ENCODE results near the gene LPAR6. TPM values are rescaled to one million over a fixed set of nuclear protein-coding genes. Genes with fewer than 3 reads are reported as not detected.
A peak's percentile ranks its signal among the peaks of the same experiment; 100 is the strongest.
"Not testable (repeated sequence)": the region's sequence is repeated elsewhere in the genome, so short reads cannot be mapped to it uniquely, and the experiment has no call there.

Gene LPAR6
- 10 to 100 TPM; 37.9 to 50.6 (median 41.3) TPM for polyA plus RNA-seq (ENCODE audit: insufficient read length in 3 of 3)
- long read RNA-seq, donor 1, partial matches to known transcripts: 0 of 1 reads
- long read RNA-seq, donor 1, other reads (novel, unspliced or antisense): 0 of 1 reads
- long read RNA-seq, donor 2, partial matches to known transcripts: 20 of 22 reads
- long read RNA-seq, donor 2, other reads (novel, unspliced or antisense): 0 of 22 reads
- long read RNA-seq, donor 3: 0 reads
- long read RNA-seq, donor 4, partial matches to known transcripts: 17 of 18 reads
- long read RNA-seq, donor 4, other reads (novel, unspliced or antisense): 0 of 18 reads
- long read RNA-seq, donor 5: 0 reads
- long read RNA-seq, donor 6: 0 reads
- long read RNA-seq, donor 7, transcript LPAR6-208 (2 exons, 534 nt): major isoform, 5 of 10 reads
- long read RNA-seq, donor 7, partial matches to known transcripts: 5 of 10 reads
- long read RNA-seq, donor 7, other reads (novel, unspliced or antisense): 0 of 10 reads
- long read RNA-seq, donor 8: 0 reads
- long read RNA-seq, donor 9: 0 reads
- long read RNA-seq, donor 10: 0 reads
- long read RNA-seq, donor 11, partial matches to known transcripts: 24 of 25 reads
- long read RNA-seq, donor 11, other reads (novel, unspliced or antisense): 0 of 25 reads
- long read RNA-seq, donor 12, partial matches to known transcripts: 16 of 17 reads
- long read RNA-seq, donor 12, other reads (novel, unspliced or antisense): 0 of 17 reads
- long read RNA-seq, donor 13: 0 reads
- long read RNA-seq, donor 14, partial matches to known transcripts: 0 of 1 reads
- long read RNA-seq, donor 14, other reads (novel, unspliced or antisense): 0 of 1 reads
- long read RNA-seq, donor 15, partial matches to known transcripts: 18 of 18 reads
- long read RNA-seq, donor 15, other reads (novel, unspliced or antisense): 0 of 18 reads
- long read RNA-seq, donor 16, partial matches to known transcripts: 265 of 269 reads
- long read RNA-seq, donor 16, other reads (novel, unspliced or antisense): 0 of 269 reads

GRCh38 chr13:48412881-48413351 is at the start of gene LPAR6:
LPAR6 (minus strand) TSS chr13:48413113; CDS start chr13:48412423, 690 bp downstream.
- DNase-seq (ENCODE audit: extremely low read depth in 1 of 11, low read depth in 9 of 11, low spot score in 4 of 11): peak in 4 of 11 donors; percentile 55 to 72 (median 68)

- no peak for DNase-seq (ENCODE audit: extremely low read depth in 1 of 11, low read depth in 9 of 11, low spot score in 4 of 11)
Measured at GRCh38 chr13:48457578-48458242, 44.8 kb upstream of the LPAR6 start.

- DNase-seq (ENCODE audit: extremely low read depth in 1 of 11, low read depth in 9 of 11, low spot score in 4 of 11): no peak
Measured at GRCh38 chr13:48456546-48456945, 43.6 kb upstream of the LPAR6 start.

GRCh38 chr13:48451196-48451595 is 38.3 kb upstream of the LPAR6 start:
- DNase-seq (ENCODE audit: extremely low read depth in 1 of 11, low read depth in 9 of 11, low spot score in 4 of 11): not testable (repeated sequence)

GRCh38 chr13:48449656-48450055 is 36.7 kb upstream of the LPAR6 start:
- no peak for DNase-seq (ENCODE audit: extremely low read depth in 1 of 11, low read depth in 9 of 11, low spot score in 4 of 11)

- no peak for DNase-seq (ENCODE audit: extremely low read depth in 1 of 11, low read depth in 9 of 11, low spot score in 4 of 11)
Measured at GRCh38 chr13:48448959-48449614, 36.2 kb upstream of the LPAR6 start.

- DNase-seq (ENCODE audit: extremely low read depth in 1 of 11, low read depth in 9 of 11, low spot score in 4 of 11): no peak
Measured at GRCh38 chr13:48448285-48448958, 35.5 kb upstream of the LPAR6 start.

- no peak for DNase-seq (ENCODE audit: extremely low read depth in 1 of 11, low read depth in 9 of 11, low spot score in 4 of 11)
Measured at GRCh38 chr13:48446464-48446863, 33.6 kb upstream of the LPAR6 start.

GRCh38 chr13:48443442-48444208 is 30.7 kb upstream of the LPAR6 start:
- no peak for DNase-seq (ENCODE audit: extremely low read depth in 1 of 11, low read depth in 9 of 11, low spot score in 4 of 11)

GRCh38 chr13:48437371-48437770 is 24.5 kb upstream of the LPAR6 start:
- peak in 2 of 11 donors; percentile 8 to 9 for DNase-seq (ENCODE audit: extremely low read depth in 1 of 11, low read depth in 9 of 11, low spot score in 4 of 11)

GRCh38 chr13:48436661-48437288 is 23.9 kb upstream of the LPAR6 start:
- no peak for DNase-seq (ENCODE audit: extremely low read depth in 1 of 11, low read depth in 9 of 11, low spot score in 4 of 11)

GRCh38 chr13:48434200-48434599 is 21.3 kb upstream of the LPAR6 start:
- no peak for DNase-seq (ENCODE audit: extremely low read depth in 1 of 11, low read depth in 9 of 11, low spot score in 4 of 11)

- peak in 1 of 11 donors; percentile 17 for DNase-seq (ENCODE audit: extremely low read depth in 1 of 11, low read depth in 9 of 11, low spot score in 4 of 11)
Measured at GRCh38 chr13:48431987-48432615, 19.2 kb upstream of the LPAR6 start.

- no peak for DNase-seq (ENCODE audit: extremely low read depth in 1 of 11, low read depth in 9 of 11, low spot score in 4 of 11)
Measured at GRCh38 chr13:48431431-48431830, 18.5 kb upstream of the LPAR6 start.

- DNase-seq (ENCODE audit: extremely low read depth in 1 of 11, low read depth in 9 of 11, low spot score in 4 of 11): no peak
Measured at GRCh38 chr13:48429886-48430285, 17.0 kb upstream of the LPAR6 start.

GRCh38 chr13:48429036-48429435 is 16.1 kb upstream of the LPAR6 start:
- DNase-seq (ENCODE audit: extremely low read depth in 1 of 11, low read depth in 9 of 11, low spot score in 4 of 11): no peak
